Measurements from ENCODE around the gene CALML6. TPM values are rescaled to one million over a fixed set of nuclear protein-coding genes. Genes with fewer than 3 reads are reported as not detected.

The CALML6 gene
- total RNA-seq, 1 donor from 2014 or later, result 108 TPM

GRCh38 chr1:1911350-1912041 lies 3.6 kb upstream of the CALML6 start:
- DNase-seq, result no peak

GRCh38 chr1:1914101-1914970 lies 724 bp upstream of the CALML6 start:
- peak; percentile 84 for DNase-seq

- DNase-seq, result no peak
Measured at GRCh38 chr1:1915911-1916840, 1.1 kb downstream of the CALML6 start.

GRCh38 chr1:1916851-1917251 lies 1.8 kb downstream of the CALML6 start:
- DNase-seq, result no peak

- no peak for DNase-seq
Measured at GRCh38 chr1:1917304-1917976, 2.4 kb downstream of the CALML6 start.

- DNase-seq, result no peak
Measured at GRCh38 chr1:1917995-1918900, 3.2 kb downstream of the CALML6 start.

GRCh38 chr1:1918901-1919303 lies 3.8 kb downstream of the CALML6 start, which contains the start of gene TMEM52:
TSS of gene TMEM52 (minus strand) at chr1:1919279. CDS start at chr1:1919265, 14 bp downstream.
- DNase-seq, result no peak

GRCh38 chr1:1919304-1920056 lies 4.4 kb downstream of the CALML6 start:
- peak; percentile 99 for DNase-seq

- no peak for DNase-seq
Measured at GRCh38 chr1:1920057-1920607, 5.1 kb downstream of the CALML6 start.

- DNase-seq, result no peak
Measured at GRCh38 chr1:1920608-1921458, 5.8 kb downstream of the CALML6 start.

- DNase-seq, result no peak
Measured at GRCh38 chr1:1921459-1921862, 6.4 kb downstream of the CALML6 start.

GRCh38 chr1:1921901-1922701 lies 7.0 kb downstream of the CALML6 start:
- DNase-seq, result no peak

GRCh38 chr1:1922702-1922955 lies 7.6 kb downstream of the CALML6 start:
- no peak for DNase-seq

GRCh38 chr1:1922956-1923833 lies 8.1 kb downstream of the CALML6 start:
- DNase-seq, result no peak

- peak; percentile 71 for DNase-seq
Measured at GRCh38 chr1:1924386-1924785, 9.3 kb downstream of the CALML6 start.

- no peak for DNase-seq
Measured at GRCh38 chr1:1924849-1925248, 9.8 kb downstream of the CALML6 start.

Data from tongue (tissue), 2 donors.